Astrocyte (in vitro differentiated cells and primary cell): ENCODE data around the gene SGCE. TPM values are rescaled to one million over a fixed set of nuclear protein-coding genes. Genes with fewer than 3 reads are reported as not detected.

Experiments
- DNase-seq: peaks from one replicate; pipeline ENCODE4 v3.0.0-alpha.2; 2010; ENCODE audit warnings: low read depth
- FAIRE-seq: peaks from 2 replicates; lab custom pipeline; 2011; peaks lifted over from hg19 to GRCh38; lab: Jason Lieb, UNC
- H2AFZ ChIP-seq: 2 replicates; pipeline ENCODE4 v1.6.0; 2012; ENCODE audit warnings: low read depth, low read length, inconsistent platforms
- H3K27ac ChIP-seq: 2 replicates; pipeline ENCODE4 v1.5.1; 2011; ENCODE audit warnings: low read depth, low read length, inconsistent platforms
- H3K27me3 ChIP-seq: 2 replicates; pipeline ENCODE4 v1.6.0; 2011; ENCODE audit warnings: low read length, inconsistent platforms; ENCODE audit not compliant: insufficient read depth
- H3K36me3 ChIP-seq: 2 replicates; pipeline ENCODE4 v1.5.1; 2011; ENCODE audit warnings: low read length, inconsistent platforms; ENCODE audit not compliant: insufficient read depth
- H3K4me1 ChIP-seq: 2 replicates; pipeline ENCODE4 v1.5.1; 2011; ENCODE audit warnings: low read length, inconsistent platforms; ENCODE audit not compliant: insufficient read depth
- H3K4me2 ChIP-seq: 2 replicates; pipeline ENCODE4 v1.6.0; 2012; ENCODE audit warnings: low read length, inconsistent platforms
- H3K4me3 ChIP-seq: 2 replicates; pipeline ENCODE4 v1.5.1; 2011; ENCODE audit warnings: low read depth, mild to moderate bottlenecking, low read length, inconsistent platforms; ENCODE audit not compliant: insufficient read depth
- H3K79me2 ChIP-seq: 2 replicates; pipeline ENCODE4 v1.6.0; 2012; ENCODE audit warnings: mild to moderate bottlenecking, low read length, inconsistent platforms; ENCODE audit not compliant: insufficient read depth
- H3K9ac ChIP-seq: 2 replicates; pipeline ENCODE4 v1.6.0; 2012; ENCODE audit warnings: mild to moderate bottlenecking, low read length, inconsistent platforms
- H3K9me3 ChIP-seq: 2 replicates; pipeline ENCODE4 v1.5.1; 2012; ENCODE audit warnings: low read depth, mild to moderate bottlenecking, low read length, inconsistent platforms; ENCODE audit not compliant: insufficient read depth
- H4K20me1 ChIP-seq: 2 replicates; pipeline ENCODE4 v1.6.0; 2012; ENCODE audit warnings: low read length, inconsistent platforms; ENCODE audit not compliant: insufficient read depth
- H3K27ac Mint-ChIP-seq: one replicate; pipeline ENCODE4 v1.8.0; 2021; ENCODE audit warnings: mild to moderate bottlenecking, mixed read lengths; ENCODE audit not compliant: unreplicated experiment
- H3K27me3 Mint-ChIP-seq: one replicate; pipeline ENCODE4 v1.8.0; 2021; ENCODE audit warnings: low read depth, mixed read lengths; ENCODE audit not compliant: unreplicated experiment
- H3K36me3 Mint-ChIP-seq: one replicate; pipeline ENCODE4 v1.8.0; 2021; ENCODE audit warnings: low read depth, mixed read lengths; ENCODE audit not compliant: unreplicated experiment
- H3K4me1 Mint-ChIP-seq: one replicate; pipeline ENCODE4 v1.8.0; 2021; ENCODE audit warnings: low read depth, mixed read lengths; ENCODE audit not compliant: unreplicated experiment
- H3K4me3 Mint-ChIP-seq: one replicate; pipeline ENCODE4 v1.8.0; 2021; ENCODE audit warnings: mild to moderate bottlenecking, moderate library complexity, mixed read lengths; ENCODE audit not compliant: unreplicated experiment
- H3K9me3 Mint-ChIP-seq: one replicate; pipeline ENCODE4 v1.8.0; 2021; ENCODE audit warnings: mild to moderate bottlenecking, mixed read lengths; ENCODE audit not compliant: unreplicated experiment
- CTCF ChIP-seq: IDR thresholded peaks from 2 replicates; pipeline ENCODE4 v1.5.1; 2011; ENCODE audit warnings: low read depth, mild to moderate bottlenecking, inconsistent platforms, low read length, moderate library complexity; ENCODE audit not compliant: insufficient read depth
- EZH2 ChIP-seq: IDR thresholded peaks from 2 replicates; pipeline ENCODE4 v1.6.1; 2012; ENCODE audit warnings: mild to moderate bottlenecking, low read length, inconsistent platforms; ENCODE audit not compliant: insufficient read depth
- total RNA-seq: library from RNA; stranded (reverse); gene quantifications from 2 replicates; pipeline ENCODE4 v1.2.1, GENCODE V29; 2021

SGCE gene
- total RNA-seq, 1 donor from 2014 or later = 33.4 TPM

- peaks cover 10% of the 10 kb centered on the region for H3K4me1 ChIP-seq
- TF ChIP-seq CTCF (no peak), EZH2 (no peak)
- H3K36me3 ChIP-seq = no peaks in the 10 kb centered on the region
- peak overlapping the region; percentile 67 for H3K27ac Mint-ChIP-seq
- no peak overlapping the region for H3K9ac ChIP-seq
- no peaks in the 10 kb centered on the region for H3K9me3 ChIP-seq
- no peaks in the 10 kb centered on the region for H3K79me2 ChIP-seq
- FAIRE-seq (peak; percentile 93), DNase-seq (peak; percentile 90)
- peak overlapping the region; percentile 9 for H3K4me2 ChIP-seq
- peak overlapping the region; percentile 14 for H3K4me3 Mint-ChIP-seq
- no peaks in the 10 kb centered on the region for H3K27me3 ChIP-seq
- H2AFZ ChIP-seq = no peak overlapping the region
- peak overlapping the region; percentile 34 for H3K27ac ChIP-seq
- no peaks in the 10 kb centered on the region for H4K20me1 ChIP-seq
- H3K4me3 ChIP-seq = no peak overlapping the region
- peaks cover 3% of the 10 kb centered on the region for H3K36me3 Mint-ChIP-seq
- no peaks in the 10 kb centered on the region for H3K27me3 Mint-ChIP-seq
- no peaks in the 10 kb centered on the region for H3K9me3 Mint-ChIP-seq
- H3K4me1 Mint-ChIP-seq = peaks cover 19% of the 10 kb centered on the region
Measured at GRCh38 chr7:94620703-94621118, 35.2 kb downstream of the SGCE start.

- TF ChIP-seq CTCF (no peak), EZH2 (no peak)
- Histone ChIP-seq H3K9me3 (no peaks in the 10 kb centered on the region), H4K20me1 (no peaks in the 10 kb centered on the region), H3K4me3 (no peak overlapping the region), H3K27me3 (no peaks in the 10 kb centered on the region), H3K79me2 (no peaks in the 10 kb centered on the region), H3K9ac (no peak overlapping the region), H3K4me1 (peaks cover 10% of the 10 kb centered on the region), H3K36me3 (no peaks in the 10 kb centered on the region), H3K4me2 (no peak overlapping the region), H3K27ac (no peak overlapping the region), H2AFZ (no peak overlapping the region)
- Mint-ChIP-seq H3K9me3 (no peaks in the 10 kb centered on the region), H3K4me1 (peaks cover 19% of the 10 kb centered on the region), H3K27me3 (no peaks in the 10 kb centered on the region), H3K4me3 (no peak overlapping the region), H3K27ac (no peak overlapping the region), H3K36me3 (peaks cover 5% of the 10 kb centered on the region)
- DNase-seq (no peak), FAIRE-seq (no peak)
Measured at GRCh38 chr7:94618126-94618525, 37.8 kb downstream of the SGCE start.

DNA sequence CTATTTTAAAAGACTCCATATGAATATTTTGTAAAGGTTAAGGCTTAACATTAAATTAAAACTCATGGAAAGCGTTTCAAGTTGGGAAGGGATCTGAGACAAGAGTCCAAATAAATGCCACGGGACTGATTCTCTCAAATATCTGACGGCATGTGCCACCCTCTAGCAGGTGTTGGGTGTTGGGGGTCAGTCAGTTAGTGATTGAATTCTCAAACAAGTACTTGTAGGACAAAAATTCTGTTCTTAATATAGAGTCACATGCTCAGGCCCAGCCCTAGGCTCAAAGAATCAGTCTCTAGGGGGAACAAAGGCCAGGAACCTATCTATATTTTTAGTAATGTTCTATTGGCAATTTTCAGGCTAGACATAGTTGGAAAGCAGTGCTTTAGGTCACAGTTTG lies 39.1 kb downstream of the SGCE start:
- peaks cover 10% of the 10 kb centered on the region for H3K4me1 ChIP-seq
- no peak overlapping the region for H3K4me3 ChIP-seq
- Mint-ChIP-seq H3K9me3 (no peaks in the 10 kb centered on the region), H3K27me3 (no peaks in the 10 kb centered on the region), H3K4me3 (no peak overlapping the region), H3K36me3 (peaks cover 5% of the 10 kb centered on the region), H3K4me1 (peaks cover 19% of the 10 kb centered on the region), H3K27ac (no peak overlapping the region)
- no peaks in the 10 kb centered on the region for H3K27me3 ChIP-seq
- no peak overlapping the region for H3K27ac ChIP-seq
- no peaks in the 10 kb centered on the region for H3K9me3 ChIP-seq
- no peaks in the 10 kb centered on the region for H3K79me2 ChIP-seq
- FAIRE-seq (no peak), DNase-seq (no peak)
- no peak overlapping the region for H3K4me2 ChIP-seq
- no peak for TF ChIP-seq EZH2
- TF ChIP-seq CTCF = no peak
- H3K36me3 ChIP-seq = no peaks in the 10 kb centered on the region
- no peaks in the 10 kb centered on the region for H4K20me1 ChIP-seq
- H2AFZ ChIP-seq = no peak overlapping the region
- no peak overlapping the region for H3K9ac ChIP-seq
